Uterus (tissue), 2 donors: ENCODE measurements around the gene VWF.

Experiments used
- CTCF ChIP-seq, 4 experiments: fragments of 200-600 bp in 2 of 4; fragments of 450-650 bp in 2 of 4; sonication (generic) in 2 of 4; IDR thresholded peaks; one replicate each; pipeline ENCODE4 v1.5.1; 2016 to 2019; ENCODE audit warnings: antibody characterized with exemption in 4 of 4, mild to moderate bottlenecking in 2 of 4, moderate library complexity in 1 of 4
- POLR2A ChIP-seq, 2 donors: fragments of 450-650 bp; IDR thresholded peaks; one replicate each; pipeline ENCODE4 v1.6.1; 2016; ENCODE audit warnings: antibody characterized with exemption in 2 of 2, mild to moderate bottlenecking in 1 of 2, moderate library complexity in 1 of 2

GRCh38 chr12:6034596-6034995 lies 89.9 kb downstream of the VWF start:
- no peak for TF ChIP-seq CTCF (IDR thresholded peaks at IDR 0.05)
- no peak for TF ChIP-seq POLR2A (IDR thresholded peaks at IDR 0.05)
